ENCODE measurements around the gene TAX1BP3. TPM values are rescaled to one million over a fixed set of nuclear protein-coding genes. Genes with fewer than 3 reads are reported as not detected.

Gene TAX1BP3
- total RNA-seq, 1 experiment from 2014 or later: 76.3 TPM

GRCh38 chr17:3655766-3656165 is 12.6 kb downstream of the TAX1BP3 start:
- Histone ChIP-seq H3K14ac (ENCODE audit: insufficient read depth, low read length) (no peak overlapping the region), H2AFZ (ENCODE audit: low read length) (no peak overlapping the region), H2BK20ac (ENCODE audit: low read depth, low read length, poor library complexity, severe bottlenecking) (no peak overlapping the region), H3K27ac (ENCODE audit: insufficient read length, low read depth, low read length) (no peak overlapping the region), H3K23ac (ENCODE audit: insufficient read length, low read depth, low read length) (no peak overlapping the region), H3K9ac (ENCODE audit: extremely low read depth, insufficient read length, low read length) (no peak overlapping the region), H3T11ph (ENCODE audit: low read length) (no peak overlapping the region), H3K4me2 (ENCODE audit: insufficient read depth, insufficient read length, low read length) (no peak overlapping the region), H2BK120ac (ENCODE audit: low read depth, low read length, poor library complexity, severe bottlenecking) (no peak overlapping the region), H4K8ac (replicated peaks; ENCODE audit: insufficient read length, low read depth, low read length) (no peak overlapping the region), H3K79me1 (ENCODE audit: insufficient read depth, low read depth, low read length, poor library complexity, severe bottlenecking) (no peaks in the 10 kb centered on the region), H3K56ac (ENCODE audit: insufficient read length, low read depth, low read length) (no peak overlapping the region), H2BK12ac (ENCODE audit: insufficient read length, low read depth, low read length) (no peak overlapping the region), H3K9me3 (ENCODE audit: control insufficient read depth, low read depth, low read length) (no peaks in the 10 kb centered on the region), H2AK5ac (ENCODE audit: insufficient read length, low read length) (no peak overlapping the region), H3K18ac (ENCODE audit: insufficient read length, low read depth, low read length) (no peak overlapping the region), H3K79me2 (ENCODE audit: insufficient read depth, low read length) (no peaks in the 10 kb centered on the region), H2BK15ac (ENCODE audit: low read depth, low read length) (no peak overlapping the region), H4K20me1 (ENCODE audit: control insufficient read depth, insufficient read depth, insufficient read length) (no peaks in the 10 kb centered on the region), H3K23me2 (ENCODE audit: insufficient read length, low read depth, low read length, poor library complexity, severe bottlenecking) (no peaks in the 10 kb centered on the region), H3K4ac (ENCODE audit: low read depth, low read length) (no peak overlapping the region), H3K4me1 (ENCODE audit: insufficient read depth, low read length) (no peaks in the 10 kb centered on the region), H4K5ac (ENCODE audit: insufficient read length, low read depth, low read length) (no peak overlapping the region), H4K91ac (ENCODE audit: insufficient read length, low read depth, low read length) (no peak overlapping the region), H2BK5ac (ENCODE audit: insufficient read length, low read length) (no peak overlapping the region), H3K27me3 (ENCODE audit: insufficient read depth, low read length) (no peaks in the 10 kb centered on the region)
- Mint-ChIP-seq H3K9me3 (no peaks in the 10 kb centered on the region), H3K4me1 (peaks cover 8 to 12% of the 10 kb centered on the region in 2 experiments), H3K4me3 (no peak overlapping the region), H3K27me3 (ENCODE audit: low read depth) (no peaks in the 10 kb centered on the region), H3K36me3 (ENCODE audit: insufficient read depth in 1 of 3, low read depth in 3 of 3) (peaks cover 0 to 9% (median 0%) of the 10 kb centered on the region in 3 experiments; a peak in 4 of 7 replicates), H3K27ac (0 out of 7 replicates have a peak overlapping the region, but pooled peaks of 1 of the 3 experiments have one; percentile 28)
- TF ChIP-seq CTCF (conservative IDR thresholded peaks at IDR 0.05): no peak
- DNase-seq: peak; percentile 27
- no CpG with 5 or more reads among the region's 11 CpGs for WGBS (ENCODE audit: extremely low coverage, insufficient read length, low lambda C conversion rate)
